NCI-H1930 (cell line): ENCODE results near the gene PRPF8.
A peak's percentile ranks its signal among the peaks of the same experiment; 100 is the strongest.
"Not testable (repeated sequence)": the region's sequence is repeated elsewhere in the genome, so short reads cannot be mapped to it uniquely, and the experiment has no call there.

ENCODE experiments used
- DNase-seq, 2 experiments: peaks; one replicate each; lab custom pipeline; 2025; lab: John Stamatoyannopoulos, UW

The PRPF8 gene

DNA sequence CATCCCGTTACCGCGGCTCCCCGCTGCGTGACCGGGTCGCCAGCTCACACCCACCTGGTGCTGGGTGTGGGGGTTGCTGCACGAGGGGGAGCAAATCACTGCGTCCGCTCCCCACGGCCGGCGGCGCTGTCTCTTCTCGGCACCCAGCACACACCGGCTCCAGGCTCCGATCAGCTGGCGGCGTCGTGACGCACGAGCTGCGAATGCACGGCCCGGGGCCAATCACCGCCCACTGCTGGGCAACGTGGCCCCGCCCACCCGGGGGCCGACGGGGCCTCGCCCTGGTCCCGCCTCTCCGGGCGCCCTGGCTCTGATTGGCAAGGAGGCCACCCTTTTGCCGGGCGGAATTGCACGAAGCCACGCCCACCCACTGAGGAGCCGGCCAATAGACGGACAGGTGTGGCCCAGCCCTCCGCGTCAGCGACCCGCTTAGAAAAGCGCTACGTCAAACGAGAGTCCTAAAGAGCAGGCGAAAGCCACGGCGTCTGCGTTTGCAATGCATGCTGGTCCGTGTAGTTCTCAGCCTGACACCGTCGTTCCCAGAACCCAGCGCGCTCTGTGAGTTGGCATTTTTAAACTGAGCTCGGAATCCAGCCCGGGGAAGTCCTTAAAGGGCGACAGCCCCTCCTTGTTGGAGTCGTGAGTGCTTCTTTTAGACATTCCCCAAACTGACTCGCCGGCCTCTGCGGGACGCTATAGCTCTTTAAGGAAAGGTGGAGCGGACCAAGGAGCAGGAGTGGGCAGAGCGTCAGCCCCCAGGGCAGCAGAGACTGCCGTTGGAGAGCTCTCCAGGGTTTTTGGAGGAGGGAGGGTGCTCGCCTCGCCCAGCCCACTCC, 31.6 kb upstream of the PRPF8 start:
- DNase-seq, result peak; percentile 99

DNA sequence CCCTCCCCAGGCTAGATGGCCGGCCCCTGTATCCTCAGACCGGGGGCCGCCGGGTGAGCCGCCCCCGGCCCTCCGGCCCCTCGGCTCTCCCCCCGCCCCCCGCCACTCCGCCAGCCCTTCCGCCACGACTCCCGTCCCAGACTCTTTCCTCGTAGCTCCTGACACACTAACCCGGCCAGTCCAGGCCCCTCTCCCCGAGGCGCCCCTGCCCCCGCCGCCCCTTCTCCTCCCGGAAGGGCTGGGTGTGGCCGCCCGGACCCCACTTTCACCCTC, 31.1 kb upstream of the PRPF8 start:
- no peak for DNase-seq

DNA sequence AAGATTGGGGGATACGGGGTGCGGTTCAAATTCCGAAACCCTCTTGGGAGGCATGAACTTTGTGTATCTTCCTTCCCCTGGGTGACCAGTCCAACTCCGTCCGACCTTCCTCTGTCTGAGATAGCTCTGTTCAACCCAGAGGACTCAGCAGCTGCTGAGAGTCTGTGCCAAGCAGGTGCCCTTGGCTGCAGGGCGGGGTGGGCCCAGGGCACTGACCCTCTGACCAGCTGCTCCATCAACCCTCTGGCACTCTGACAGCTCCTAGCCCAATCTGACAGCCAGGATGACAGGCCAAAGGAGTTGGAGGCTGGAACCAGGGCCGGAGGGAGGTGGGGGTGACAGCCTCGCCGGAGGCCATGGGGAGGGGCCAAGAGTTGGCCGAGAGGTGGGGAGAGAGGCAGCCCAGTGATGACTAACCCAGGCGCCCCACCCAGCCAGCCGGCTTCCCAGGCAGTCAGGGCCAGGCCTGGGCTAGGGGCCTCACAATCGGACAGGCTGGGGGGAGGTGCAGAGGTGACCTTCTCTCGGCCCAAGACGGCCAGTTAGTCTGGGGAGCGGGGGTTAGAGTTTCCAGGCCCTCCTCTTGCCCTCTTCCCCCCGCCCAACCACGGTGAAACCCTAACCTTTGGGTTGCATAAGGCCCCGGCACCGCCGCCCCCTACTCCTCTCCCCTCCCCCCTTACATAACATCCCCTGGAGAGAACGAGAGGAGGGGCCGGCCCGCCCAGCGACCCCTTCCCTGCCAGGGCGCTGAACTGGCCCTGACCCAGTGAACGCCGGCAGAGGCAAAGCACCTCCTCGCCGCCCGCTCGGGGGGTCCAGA, 30.5 kb upstream of the PRPF8 start:
- no peak for DNase-seq

DNA sequence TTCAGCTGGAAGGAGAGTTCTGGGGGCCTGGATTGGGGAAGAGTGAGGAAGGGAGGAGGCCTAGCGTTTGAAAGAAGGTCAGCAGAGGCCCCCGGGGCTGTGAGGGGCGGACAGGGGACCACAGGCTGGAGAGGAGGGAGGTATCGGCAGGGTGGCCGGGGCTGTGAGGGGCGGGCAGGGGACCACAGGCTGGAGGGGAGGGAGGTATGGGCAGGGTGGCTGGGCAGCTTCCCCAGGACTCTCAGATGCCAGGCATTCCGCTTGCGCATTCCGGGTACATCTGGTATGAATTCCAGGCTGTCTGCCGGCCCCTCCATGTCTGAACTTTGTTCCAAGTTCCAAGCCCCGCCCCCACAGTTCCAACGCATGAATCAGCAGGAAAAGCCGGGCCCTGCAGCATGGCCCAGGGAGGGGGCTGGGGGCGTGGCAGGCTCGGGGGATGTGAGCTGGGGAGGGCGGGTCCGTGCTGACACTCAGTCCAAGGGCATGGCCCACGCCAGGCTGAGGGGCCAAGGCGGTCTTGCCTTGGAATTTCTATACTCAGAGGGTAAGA, 29.8 kb upstream of the PRPF8 start:
- no peak for DNase-seq

DNA sequence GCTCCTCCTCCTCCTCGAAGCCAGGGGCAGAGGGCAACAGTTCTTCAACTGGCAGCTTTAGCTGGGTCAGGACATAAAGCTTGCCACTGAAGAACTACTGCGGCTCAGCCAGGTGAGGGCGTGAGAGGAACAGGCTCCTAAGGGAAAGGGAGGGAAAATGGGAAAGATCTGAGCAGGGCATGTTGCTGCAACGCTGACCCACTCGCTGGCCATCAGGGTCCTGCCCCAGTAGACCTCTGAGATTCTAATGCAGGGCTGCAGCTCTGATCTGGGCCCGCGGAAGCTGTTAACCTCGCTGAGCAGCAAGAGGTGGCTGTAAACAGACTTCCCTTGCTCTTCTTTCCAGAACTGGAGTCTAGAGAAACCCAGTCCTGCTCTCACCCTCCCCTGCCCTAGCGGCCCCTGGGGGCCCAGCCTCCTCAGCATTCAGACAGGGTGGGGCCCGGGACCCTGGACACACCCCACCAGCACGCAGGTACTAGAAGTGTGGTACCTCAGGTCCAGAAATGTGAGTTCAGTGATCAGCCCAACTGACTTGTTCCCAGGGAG, 29.3 kb upstream of the PRPF8 start:
- DNase-seq, result peak; percentile 21 to 38

DNA sequence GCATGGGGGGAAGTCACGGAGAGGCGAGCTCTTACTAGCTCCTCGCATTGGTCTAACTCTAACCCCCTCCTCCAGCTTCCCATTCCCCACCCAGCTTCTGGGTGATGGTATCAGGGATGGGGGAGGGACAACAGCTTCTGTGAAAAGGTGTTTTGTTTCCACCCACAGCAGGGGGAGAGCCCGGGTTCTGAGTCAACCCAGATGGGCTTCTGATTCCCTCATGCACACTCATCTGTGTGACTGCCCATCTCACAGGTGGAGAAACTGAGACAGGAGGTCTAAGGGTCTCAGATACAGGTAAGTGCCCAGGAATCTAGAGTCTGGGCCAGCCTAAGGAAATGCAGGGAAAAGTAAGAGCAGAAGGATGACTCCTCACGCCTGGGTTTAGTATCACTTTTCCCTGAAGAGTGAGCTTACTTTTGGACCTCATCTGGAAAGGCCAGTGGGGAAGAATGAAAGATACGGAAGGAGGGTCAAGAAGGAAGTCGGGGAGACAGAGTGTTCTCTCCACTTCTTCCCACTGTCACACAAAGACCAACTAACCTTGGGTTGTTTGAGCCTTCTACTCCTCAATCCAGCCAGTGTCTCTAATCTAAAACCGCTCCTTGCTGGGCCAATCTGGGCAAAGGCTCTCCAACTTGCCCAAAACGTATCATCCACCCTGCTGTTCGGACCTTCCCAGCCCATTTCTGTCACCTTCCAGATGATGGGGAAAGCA, 28.7 kb upstream of the PRPF8 start:
- no peak for DNase-seq

DNA sequence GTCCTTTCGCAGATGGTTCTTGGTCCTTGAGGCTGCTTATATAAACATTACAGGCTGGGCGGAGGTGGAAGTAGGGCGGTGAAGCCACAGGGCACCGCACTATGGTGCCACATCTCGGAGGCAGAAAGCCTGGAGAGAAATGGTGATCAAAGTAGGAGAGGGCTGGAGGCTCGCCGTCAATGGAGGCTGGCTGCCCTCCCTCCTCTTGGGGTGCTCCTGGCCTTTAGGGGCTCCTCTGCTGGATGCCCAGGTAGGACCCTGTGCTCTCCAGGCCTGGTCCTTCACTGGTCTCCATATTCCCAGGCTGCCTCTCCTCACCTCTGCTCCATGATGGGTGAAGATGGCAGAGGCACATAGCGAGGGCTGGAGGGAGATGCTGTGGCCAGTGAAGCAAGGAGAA, 27.6 kb upstream of the PRPF8 start:
- no peak for DNase-seq

DNA sequence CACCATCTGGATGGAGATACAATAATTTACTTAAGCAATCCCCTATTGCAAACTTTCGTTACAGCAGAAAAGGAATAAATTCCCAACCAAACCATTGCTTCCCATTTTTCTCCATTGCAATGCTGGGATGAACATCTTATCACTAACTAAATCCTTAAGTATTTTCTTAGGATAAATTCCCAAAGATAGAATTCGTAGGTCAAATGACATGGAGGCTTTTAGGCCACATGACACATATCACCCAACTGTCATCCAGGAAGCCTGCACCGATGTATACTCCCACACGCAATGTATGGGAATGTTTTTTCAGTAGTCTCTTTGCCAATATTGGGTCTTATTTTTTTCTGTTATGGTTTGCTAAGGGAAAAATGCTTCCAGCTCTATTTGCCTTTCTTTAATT, 27.1 kb upstream of the PRPF8 start:
- no peak for DNase-seq

DNA sequence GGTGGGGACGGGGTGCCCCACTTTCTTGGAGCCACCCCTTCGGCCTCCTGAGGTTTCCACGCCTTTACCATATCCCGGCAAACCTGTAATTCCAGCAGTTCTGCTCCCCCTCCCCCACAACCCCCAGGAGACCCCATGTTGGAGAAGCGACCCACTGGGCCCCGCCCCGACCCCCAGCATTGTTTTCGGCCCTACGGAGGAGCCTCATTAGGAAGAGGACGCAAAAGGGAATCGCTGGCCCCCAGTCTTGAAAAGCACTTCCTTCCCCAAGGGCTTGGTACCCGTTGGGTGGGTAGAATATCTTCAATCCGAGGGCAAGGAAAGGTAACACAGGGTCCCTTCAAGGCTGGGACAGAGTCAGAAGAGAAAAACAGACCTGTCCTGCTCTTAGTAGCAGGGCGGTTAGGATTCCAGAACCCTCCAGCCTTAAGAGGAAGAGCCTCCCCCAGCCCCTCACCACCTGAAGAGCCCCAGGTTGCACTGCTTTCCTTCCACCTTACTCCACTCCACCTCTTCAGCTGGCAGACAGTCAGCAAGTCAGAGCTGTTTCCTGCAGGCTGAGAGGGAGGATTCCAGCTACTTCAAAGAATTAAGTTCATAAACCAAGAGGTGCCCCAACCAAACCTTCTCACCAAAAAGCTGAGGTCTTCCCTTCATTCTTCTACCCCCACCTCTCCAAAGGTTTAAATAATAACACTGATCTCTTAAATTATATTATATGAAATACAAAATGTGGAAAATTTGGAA, 26.3 kb upstream of the PRPF8 start:
- DNase-seq, result no peak

DNA sequence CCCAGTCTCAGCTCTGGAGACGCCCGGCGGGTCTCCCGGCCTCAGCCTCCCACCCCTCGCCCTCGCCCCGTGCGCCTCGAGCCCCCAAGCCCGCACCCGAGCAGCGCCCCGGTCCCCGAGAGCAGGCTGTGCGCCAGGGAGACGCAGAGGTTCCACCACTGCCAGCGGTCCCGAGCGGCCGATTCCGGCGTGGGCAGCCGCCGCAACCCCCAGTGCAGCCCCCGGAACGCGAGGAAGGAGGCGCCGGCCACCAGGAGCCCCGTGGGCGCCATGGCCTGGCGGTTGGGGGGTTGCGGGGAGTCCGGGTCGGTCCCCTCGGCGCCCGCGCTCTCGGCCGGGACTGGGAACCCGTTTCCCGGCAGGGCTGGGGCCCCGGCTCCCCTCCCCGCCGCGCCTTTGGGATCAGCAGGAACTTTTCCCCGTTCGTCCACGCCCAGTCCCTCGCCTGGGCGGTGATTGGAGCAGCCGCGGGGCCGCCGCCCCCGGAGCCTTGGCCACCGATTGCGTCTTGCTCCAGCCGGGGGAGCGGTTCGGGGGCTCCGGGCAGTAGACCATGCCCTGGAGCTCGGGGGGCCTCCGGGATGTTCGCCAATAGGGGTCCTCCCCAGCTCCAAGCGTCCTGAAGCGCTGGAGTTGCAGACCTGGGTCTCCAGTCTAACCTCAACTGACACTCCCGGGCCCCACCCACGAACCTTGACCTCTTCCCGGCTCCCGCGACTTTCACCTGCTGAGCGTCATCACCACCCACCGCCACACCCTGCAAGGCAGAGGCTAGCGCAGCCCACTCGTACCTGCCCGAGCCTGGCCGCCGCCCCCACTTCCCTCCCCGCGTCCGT, 25.5 kb upstream of the PRPF8 start, which contains the start of gene TLCD2:
TLCD2 (minus strand) TSS at position 407 of the 836 bp plus-strand sequence; CDS start at position 272, 135 bp downstream.
- peak in 1 of 2 experiments; percentile 48 for DNase-seq

DNA sequence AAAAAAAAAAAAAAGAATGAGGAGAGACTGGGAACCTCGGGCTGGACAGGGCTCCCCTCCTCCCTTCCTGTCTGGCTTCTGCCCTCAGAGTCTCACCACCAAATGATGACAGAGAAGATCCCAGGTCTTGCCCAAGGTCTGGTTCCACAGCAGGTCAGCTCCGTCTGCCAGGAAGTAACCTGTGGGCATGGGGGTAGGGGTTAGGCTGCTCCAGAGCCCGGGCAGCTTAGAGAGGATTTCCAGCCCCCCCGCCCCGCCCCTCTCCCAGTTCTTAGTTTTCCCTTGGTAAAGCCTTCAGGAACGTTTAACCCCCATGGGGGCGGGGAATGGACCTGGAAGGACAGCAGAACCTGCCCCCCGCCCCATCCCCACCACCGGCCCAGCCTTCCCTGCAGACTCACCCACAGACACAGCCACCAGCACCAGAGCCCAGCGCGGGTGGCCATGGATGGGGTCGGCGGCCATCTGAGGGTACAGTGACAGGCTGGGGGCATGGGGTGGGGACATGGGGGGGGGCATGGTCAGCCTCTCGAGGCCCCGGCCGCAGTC, 24.8 kb upstream of the PRPF8 start:
- no peak for DNase-seq

DNA sequence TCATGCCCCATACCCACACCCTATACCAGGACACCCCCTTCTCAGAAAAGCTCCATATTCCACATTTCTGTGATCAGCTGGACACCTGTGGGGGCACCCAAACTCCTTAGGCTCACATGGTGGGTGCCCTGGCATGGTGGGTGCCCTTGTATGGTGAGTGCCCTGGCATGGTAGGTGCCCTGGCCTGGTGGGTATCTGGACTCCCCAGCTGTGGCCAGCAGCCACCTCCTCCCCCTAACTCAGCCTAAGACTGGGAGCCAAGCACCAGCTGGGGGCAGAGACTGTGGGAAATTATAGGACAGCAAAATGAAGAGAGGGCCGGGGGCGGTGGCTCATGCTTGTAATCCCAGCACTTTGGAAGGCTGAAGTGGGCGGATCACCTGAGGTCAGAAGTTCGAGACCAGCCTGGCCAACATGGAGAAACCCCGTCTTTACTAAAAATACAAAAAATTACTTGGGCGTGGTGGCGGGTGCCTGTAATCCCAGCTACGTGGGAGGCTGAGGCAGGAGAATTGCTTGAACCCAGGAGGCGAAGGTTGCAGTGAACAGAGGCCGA, 24.2 kb upstream of the PRPF8 start:
- not testable (repeated sequence) for DNase-seq

DNA sequence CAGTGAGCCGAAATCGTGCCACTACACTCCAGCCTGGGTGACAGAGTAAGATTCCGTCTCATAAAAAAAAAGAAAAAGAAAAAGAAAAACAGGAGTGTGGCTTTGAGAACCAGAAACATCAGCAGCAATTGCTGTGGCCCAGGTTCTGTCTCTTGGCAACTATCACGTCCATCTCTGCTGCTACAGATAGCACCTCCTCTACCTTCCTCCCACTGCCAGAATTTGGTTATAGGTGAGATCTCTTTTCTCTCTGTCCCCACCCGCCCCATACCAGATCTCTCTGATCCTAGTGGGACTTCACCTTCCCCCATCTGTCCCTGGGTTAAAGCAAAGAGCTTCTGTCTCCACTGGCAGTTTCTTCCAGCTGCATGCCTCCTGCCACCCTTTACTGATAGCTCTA, 22.4 kb upstream of the PRPF8 start:
- no peak for DNase-seq

DNA sequence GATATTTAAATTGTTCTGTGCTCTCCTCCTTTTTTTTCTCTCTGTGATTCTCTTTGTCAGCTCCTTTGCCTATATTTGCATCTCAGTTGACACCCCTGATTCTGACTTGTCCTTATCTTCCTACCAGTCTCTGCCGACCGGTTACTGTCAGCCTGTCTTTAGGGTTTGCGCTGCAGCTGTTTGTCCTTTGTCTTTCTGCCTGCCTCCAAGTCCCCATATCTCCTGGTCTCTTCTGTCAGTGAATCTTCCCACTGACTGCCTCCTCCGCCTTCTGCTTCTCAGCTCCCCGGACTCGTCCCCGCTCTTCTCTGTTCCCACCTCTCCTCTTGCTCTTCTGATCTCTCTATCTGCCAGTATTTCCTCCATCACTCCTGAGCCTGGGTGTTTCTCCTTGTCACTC, 20.3 kb upstream of the PRPF8 start:
- DNase-seq, result no peak

DNA sequence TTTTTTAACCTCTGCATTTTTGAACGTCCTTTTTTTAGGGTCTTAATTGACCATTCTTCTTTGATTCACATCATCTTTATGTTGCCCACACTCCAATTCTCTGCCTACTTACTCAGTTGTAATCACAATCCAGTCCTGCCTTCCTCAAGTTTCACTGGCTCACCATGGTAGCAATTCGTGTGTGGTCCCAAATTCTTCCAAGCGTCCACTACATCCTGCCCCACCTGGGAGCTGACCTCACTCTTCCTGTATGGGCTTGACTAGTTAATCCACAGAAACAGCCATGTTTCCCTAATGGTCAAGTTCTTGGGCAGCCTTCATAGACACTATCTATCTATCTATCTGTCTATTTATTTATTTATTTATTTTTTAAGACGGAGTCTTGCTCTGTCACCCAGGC, 18.4 kb upstream of the PRPF8 start:
- DNase-seq, result no peak

DNA sequence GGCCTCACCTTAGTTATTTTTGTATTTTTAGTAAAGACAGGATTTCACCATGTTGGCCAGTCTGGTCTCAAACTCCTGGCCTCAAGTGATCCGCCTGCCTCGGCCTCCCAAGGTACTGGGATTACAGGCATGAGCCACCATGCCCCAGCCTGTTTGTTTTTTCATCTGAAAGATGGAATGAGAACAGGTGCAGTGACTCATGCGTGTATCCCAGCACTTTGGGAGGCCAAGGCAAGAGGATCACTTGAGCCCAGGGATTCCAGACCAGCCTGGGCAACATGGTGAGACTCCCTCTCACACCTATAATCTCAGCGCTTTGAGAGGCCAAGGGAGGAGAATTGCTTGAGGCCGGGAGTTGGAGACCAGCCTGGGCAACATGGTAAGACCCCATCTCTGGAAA, 15.2 kb upstream of the PRPF8 start:
- not testable (repeated sequence) for DNase-seq

DNA sequence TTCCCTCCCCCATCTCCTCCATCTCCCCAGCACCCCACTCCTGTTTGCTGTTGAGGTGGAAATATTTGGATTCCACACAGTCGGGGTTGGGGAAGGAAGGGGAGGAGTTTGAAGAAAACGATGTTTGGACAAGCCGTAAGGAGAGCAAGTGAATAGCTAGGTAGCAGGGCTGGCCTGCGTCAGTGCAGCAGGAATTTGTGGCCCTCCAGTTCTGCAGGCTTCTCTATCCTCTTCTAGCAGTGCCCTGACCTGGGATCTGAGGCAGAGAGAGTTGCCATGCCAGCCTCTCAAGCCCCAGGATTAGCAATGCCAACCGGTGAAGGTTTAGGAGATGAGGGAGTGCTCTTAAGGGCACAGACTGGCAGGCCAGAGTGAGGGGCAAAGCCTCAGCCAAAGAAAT, 13.0 kb upstream of the PRPF8 start:
- no peak for DNase-seq

DNA sequence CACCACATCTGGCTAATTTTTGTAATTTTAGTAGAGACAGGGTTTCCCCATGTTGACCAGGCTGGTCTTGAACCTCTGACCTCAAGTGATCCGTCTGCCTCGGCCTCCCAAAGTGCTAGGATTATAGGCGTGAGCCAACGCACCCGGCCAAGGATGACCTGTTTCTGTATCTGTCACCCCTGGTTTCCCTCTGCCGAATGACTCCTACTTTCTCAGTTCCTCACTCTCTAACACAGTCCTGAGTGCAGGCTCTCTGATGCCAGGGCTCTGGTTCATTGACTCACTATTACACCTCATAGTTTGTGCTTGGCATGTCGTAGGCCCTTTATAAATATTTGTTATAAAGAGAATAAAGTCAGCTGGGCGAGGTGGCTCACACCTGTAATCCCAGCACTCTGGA, 10.7 kb upstream of the PRPF8 start:
- DNase-seq, result no peak

DNA sequence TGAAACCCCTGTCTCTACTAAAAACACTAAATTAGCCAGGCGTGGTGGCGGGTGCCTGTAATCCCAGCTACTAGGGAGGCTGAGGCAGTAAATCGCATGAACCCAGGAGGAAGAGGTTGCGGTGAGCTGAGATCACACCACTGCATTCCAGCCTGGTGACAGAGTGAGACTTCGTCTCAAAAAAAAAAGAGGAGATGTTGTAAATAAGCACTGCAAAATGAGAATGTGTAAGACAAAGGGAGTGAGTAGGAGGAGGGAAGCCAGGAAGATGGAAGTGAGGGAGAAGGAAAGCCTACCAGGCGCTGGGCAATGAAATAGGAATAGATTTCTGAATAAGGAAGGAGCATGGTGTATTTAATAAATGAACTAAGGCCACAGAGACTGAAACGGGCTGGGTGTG, 8.7 kb upstream of the PRPF8 start:
- DNase-seq, result no peak
